NCI-H1105 (cell line): ENCODE measurements around the gene ELAVL2.

ENCODE experiments used
- DNase-seq: peaks from one replicate; lab custom pipeline; 2025; lab: John Stamatoyannopoulos, UW

Gene ELAVL2

GRCh38 chr9:23826120-23826629 lies at the start of gene ELAVL2:
ELAVL2 (minus strand) TSS chr9:23826240; CDS start chr9:23762234, 64,006 bp downstream.
- DNase-seq: no peak

- DNase-seq: no peak
These were observed 32.2 kb upstream of the ELAVL2 start for GRCh38 chr9:23858234-23858633.

GRCh38 chr9:23855873-23856604 lies 30.0 kb upstream of the ELAVL2 start:
- DNase-seq: no peak

- DNase-seq: no peak
These were observed 24.9 kb upstream of the ELAVL2 start for GRCh38 chr9:23850690-23851629.

GRCh38 chr9:23850242-23850689 lies 24.2 kb upstream of the ELAVL2 start:
- DNase-seq: peak; percentile 12

- DNase-seq: no peak
These were observed 23.5 kb upstream of the ELAVL2 start for GRCh38 chr9:23849379-23850035.

- no peak for DNase-seq
These were observed 16.6 kb upstream of the ELAVL2 start for GRCh38 chr9:23842565-23843129.

GRCh38 chr9:23841304-23841703 lies 15.3 kb upstream of the ELAVL2 start:
- DNase-seq: no peak

GRCh38 chr9:23837038-23837437 lies 11.0 kb upstream of the ELAVL2 start:
- no peak for DNase-seq

- no peak for DNase-seq
These were observed 5.1 kb upstream of the ELAVL2 start for GRCh38 chr9:23830929-23831730.

- no peak for DNase-seq
These were observed 4.4 kb upstream of the ELAVL2 start for GRCh38 chr9:23830476-23830805.

GRCh38 chr9:23829580-23830475 lies 3.8 kb upstream of the ELAVL2 start:
- no peak for DNase-seq

- no peak for DNase-seq
These were observed 340 bp downstream of the ELAVL2 start for GRCh38 chr9:23825700-23826099.

- DNase-seq: no peak
These were observed 1.0 kb downstream of the ELAVL2 start for GRCh38 chr9:23824830-23825591.

- no peak for DNase-seq
These were observed 1.8 kb downstream of the ELAVL2 start for GRCh38 chr9:23823986-23824829.

GRCh38 chr9:23823269-23823668 lies 2.8 kb downstream of the ELAVL2 start:
- DNase-seq: no peak

GRCh38 chr9:23822261-23823169 lies 3.5 kb downstream of the ELAVL2 start:
- no peak for DNase-seq
